ENCODE data around the gene MSLN.

MSLN gene

DNA sequence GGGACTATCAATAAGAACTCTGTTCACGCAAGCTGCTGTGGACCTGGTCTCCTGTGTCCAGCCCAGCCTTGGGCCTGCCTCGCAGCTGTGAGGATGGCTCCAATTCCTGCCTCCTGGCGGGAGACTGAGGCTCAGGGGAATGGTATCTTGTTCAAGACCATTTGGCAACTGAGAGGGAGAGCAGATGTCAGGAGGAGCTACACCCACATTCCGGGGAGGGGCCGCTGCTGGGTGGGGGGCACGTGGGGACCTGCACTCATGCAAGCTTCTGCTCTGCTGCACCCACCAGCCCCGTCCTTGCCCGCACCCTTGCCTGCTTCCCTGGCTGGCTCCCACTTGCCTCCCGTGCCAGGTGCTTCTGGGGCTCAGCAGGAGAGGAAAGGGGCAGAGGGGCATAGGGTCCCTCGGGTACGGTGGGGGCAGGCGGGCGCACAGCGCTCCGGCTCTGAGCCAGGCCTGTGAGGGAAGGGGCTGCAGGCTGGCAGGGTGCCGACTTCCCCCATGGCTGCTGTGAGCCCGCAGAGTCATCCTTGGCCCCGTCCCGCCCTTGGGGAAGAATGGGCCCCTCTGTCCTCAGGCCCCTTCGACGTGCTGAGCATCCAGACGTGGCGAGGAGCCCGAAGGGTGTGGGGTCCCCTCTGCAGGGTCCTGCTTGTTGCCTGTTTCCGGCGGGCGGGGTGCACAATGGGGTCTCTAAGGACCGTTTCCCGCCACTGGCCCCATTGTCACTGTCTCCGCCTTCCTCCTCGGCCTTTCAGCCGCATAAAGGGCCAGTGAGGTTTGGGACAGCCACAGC, 42.9 kb upstream of the MSLN start:
- 76% methylated on average over 32 of the region's 32 CpGs for WGBS
- Histone ChIP-seq H3K4me1 (ENCODE audit: insufficient read depth, low read length) (peaks cover 18% of the 10 kb centered on the region; the same call in 1 of the 2 replicates), H3K4me3 (ENCODE audit: low read length) (no peak overlapping the region), H3K27ac (ENCODE audit: low read depth, low read length) (no peak overlapping the region), H3K9ac (ENCODE audit: low read depth, low read length) (no peak overlapping the region), H3K9me3 (ENCODE audit: insufficient read depth, low read depth, low read length) (no peaks in the 10 kb centered on the region), H3K27me3 (ENCODE audit: insufficient read depth, low read length) (peaks cover 36% of the 10 kb centered on the region), H3K36me3 (ENCODE audit: insufficient read depth, low read length) (no peaks in the 10 kb centered on the region)

DNA sequence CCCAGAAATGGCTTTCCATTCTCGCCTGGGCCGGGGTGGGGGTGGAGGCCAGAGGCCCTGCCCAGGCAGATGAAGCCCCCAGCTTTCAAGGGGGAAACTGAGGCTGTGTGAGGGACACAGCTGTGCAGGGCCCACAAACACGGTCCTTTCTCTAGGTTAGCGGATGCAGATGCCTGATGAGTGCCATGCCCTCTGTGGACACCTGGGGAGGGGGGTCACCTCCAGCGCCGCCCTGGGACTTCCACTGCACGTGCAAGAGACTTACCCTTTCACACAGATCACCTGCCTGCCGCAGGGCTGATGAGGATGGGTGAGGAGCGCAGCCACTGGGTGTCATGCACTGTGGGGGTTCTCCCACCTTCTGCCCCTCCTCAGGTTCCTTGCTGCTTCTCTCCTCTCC, 42.1 kb upstream of the MSLN start:
- 92% methylated on average over 9 of the region's 9 CpGs for WGBS
- no peaks in the 10 kb centered on the region for H3K9me3 ChIP-seq (ENCODE audit: insufficient read depth, low read depth, low read length)
- no peak overlapping the region for H3K4me3 ChIP-seq (ENCODE audit: low read length)
- no peak overlapping the region for H3K27ac ChIP-seq (ENCODE audit: low read depth, low read length)
- H3K4me1 ChIP-seq (ENCODE audit: insufficient read depth, low read length), result peaks cover 18% of the 10 kb centered on the region; the same call in 1 of the 2 replicates
- peaks cover 36% of the 10 kb centered on the region for H3K27me3 ChIP-seq (ENCODE audit: insufficient read depth, low read length)
- peaks cover 4% of the 10 kb centered on the region; the same call in 1 of the 2 replicates for H3K36me3 ChIP-seq (ENCODE audit: insufficient read depth, low read length)
- H3K9ac ChIP-seq (ENCODE audit: low read depth, low read length), result no peak overlapping the region

DNA sequence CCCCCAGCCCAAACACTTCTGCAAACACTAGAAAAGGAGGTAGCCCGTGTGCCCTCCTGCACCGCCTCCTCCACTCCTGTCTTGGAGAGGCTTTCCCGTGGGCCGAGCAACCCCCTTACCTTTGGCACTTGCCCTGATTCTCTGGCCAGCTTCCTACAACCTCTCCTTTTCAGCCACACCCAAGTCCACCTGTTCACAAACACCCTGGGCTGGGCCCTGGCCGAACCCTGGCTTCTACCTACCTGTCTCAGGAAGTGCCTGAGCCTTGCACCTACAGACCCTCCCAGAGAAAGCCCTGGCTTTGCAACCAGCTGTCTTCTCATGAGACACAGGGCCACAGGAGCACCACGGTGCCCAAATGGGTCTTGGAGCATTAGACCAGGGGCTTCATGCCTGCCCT, 41.6 kb upstream of the MSLN start:
- no peak overlapping the region for H3K27ac ChIP-seq (ENCODE audit: low read depth, low read length)
- H3K9ac ChIP-seq (ENCODE audit: low read depth, low read length), result no peak overlapping the region
- peaks cover 18% of the 10 kb centered on the region; the same call in 1 of the 2 replicates for H3K4me1 ChIP-seq (ENCODE audit: insufficient read depth, low read length)
- H3K36me3 ChIP-seq (ENCODE audit: insufficient read depth, low read length), result peaks cover 5% of the 10 kb centered on the region; the same call in 1 of the 2 replicates
- H3K9me3 ChIP-seq (ENCODE audit: insufficient read depth, low read depth, low read length), result no peaks in the 10 kb centered on the region
- H3K4me3 ChIP-seq (ENCODE audit: low read length), result no peak overlapping the region
- peaks cover 31% of the 10 kb centered on the region for H3K27me3 ChIP-seq (ENCODE audit: insufficient read depth, low read length)
- WGBS, result 92% methylated on average over 6 of the region's 6 CpGs

DNA sequence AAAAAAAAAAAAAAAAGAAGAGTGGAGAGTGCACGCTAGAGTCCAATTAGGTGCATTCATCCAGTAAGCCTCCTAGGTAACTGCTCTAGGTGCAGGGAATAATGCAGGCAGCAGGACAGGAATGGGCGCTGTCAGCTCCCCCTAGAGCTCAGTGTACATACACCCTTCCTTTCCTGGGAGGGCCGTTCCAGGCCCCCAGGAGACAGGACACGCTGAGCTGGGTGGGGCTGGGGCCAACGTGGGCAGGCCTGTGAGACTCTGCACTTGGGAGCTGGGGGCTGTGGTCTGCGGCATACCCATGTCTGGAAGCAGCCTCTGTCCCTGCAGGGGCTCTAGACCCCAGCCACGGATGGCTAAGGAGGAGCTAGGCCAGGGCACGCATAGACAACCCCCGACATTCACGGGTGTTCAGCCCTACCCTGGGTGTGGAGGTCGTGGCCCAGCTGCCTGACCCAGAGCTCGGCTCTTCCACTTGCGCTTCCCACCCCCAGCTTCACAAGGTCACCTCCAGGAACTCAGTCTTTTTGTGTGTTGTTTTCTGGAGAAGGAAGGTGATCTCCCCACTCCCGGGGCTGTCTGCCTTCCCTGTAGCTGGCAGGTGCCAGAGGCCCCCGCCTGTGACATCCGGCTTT, 40.6 kb upstream of the MSLN start:
- H3K9me3 ChIP-seq (ENCODE audit: insufficient read depth, low read depth, low read length), result no peaks in the 10 kb centered on the region
- WGBS, result 25% methylated on average over 16 of the region's 16 CpGs
- no peak overlapping the region for H3K27ac ChIP-seq (ENCODE audit: low read depth, low read length)
- peaks cover 18% of the 10 kb centered on the region; the same call in 1 of the 2 replicates for H3K4me1 ChIP-seq (ENCODE audit: insufficient read depth, low read length)
- peaks cover 23% of the 10 kb centered on the region for H3K27me3 ChIP-seq (ENCODE audit: insufficient read depth, low read length)
- H3K9ac ChIP-seq (ENCODE audit: low read depth, low read length), result peak overlapping the region; percentile 94; the same call in 1 of the 2 replicates
- H3K4me3 ChIP-seq (ENCODE audit: low read length), result peak overlapping the region; percentile 93
- peaks cover 5% of the 10 kb centered on the region; the same call in 1 of the 2 replicates for H3K36me3 ChIP-seq (ENCODE audit: insufficient read depth, low read length)

DNA sequence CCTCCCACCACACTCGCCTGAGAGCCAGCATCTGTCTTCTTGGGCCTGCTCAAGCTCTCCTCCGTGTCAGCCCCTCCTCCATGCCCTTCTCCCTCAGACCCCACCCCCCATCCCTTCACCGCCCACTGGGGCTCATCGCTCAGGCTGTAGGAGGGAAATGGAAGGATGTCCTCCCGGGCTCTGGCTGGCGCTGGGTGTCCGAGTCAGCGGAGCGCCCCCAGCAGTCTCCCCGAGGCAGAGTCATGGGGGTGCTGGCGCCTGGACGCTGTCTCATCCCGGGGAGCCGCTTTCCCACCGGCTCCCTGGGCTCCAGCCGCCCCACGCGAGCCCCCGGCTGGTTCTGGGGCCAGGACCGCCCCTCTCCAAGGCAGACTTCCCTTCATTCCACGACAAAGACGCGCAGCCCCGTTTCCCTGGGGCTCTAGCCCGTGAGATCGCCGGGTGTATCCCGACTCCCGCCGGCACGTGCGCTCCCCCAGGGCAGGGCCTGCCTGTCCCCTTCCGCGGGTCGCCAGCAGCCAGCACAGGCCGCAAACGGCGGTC, 40.0 kb upstream of the MSLN start:
- Histone ChIP-seq H3K9me3 (ENCODE audit: insufficient read depth, low read depth, low read length) (no peaks in the 10 kb centered on the region), H3K4me1 (ENCODE audit: insufficient read depth, low read length) (peaks cover 18% of the 10 kb centered on the region; the same call in 1 of the 2 replicates), H3K4me3 (ENCODE audit: low read length) (peak overlapping the region; percentile 93), H3K9ac (ENCODE audit: low read depth, low read length) (peak overlapping the region; percentile 94), H3K27me3 (ENCODE audit: insufficient read depth, low read length) (peaks cover 23% of the 10 kb centered on the region), H3K27ac (ENCODE audit: low read depth, low read length) (peak overlapping the region; percentile 94), H3K36me3 (ENCODE audit: insufficient read depth, low read length) (peaks cover 5% of the 10 kb centered on the region; the same call in 1 of the 2 replicates)
- WGBS, result under 1% methylated on average over 36 of the region's 38 CpGs

DNA sequence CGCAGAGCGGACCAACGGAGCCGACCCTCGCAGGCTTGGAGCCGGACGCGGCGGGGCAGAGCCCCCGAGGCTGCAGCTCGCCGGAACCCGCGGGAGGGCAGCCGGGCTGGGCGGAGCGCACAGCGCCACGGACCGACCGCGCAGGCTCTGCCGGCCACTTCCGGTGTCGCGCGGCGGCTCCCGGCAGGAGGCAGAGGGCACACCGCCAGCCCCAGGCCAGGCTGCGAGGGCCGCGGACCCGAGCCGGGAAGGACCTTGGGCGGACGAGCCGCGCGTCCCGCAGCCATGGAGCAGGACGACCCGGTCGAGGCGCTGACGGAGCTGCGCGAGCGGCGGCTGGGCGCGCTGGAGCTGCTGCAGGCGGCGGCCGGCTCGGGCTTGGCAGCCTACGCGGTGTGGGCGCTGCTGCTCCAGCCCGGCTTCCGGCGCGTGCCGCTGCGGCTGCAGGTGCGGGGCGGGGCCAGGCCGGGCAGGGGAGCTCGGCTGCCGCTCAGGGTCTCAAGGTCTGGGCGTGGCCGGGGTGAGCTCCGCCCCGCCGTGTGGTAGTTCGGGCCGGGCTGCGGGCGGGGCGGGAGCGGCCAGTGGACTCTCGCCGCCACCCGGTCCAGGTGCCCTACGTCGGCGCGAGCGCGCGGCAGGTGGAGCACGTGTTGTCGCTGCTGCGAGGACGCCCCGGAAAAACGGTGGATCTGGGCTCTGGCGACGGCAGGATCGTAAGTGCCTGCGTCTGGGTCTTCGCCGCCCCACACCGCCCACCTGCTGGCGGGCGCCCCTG, 39.4 kb upstream of the MSLN start, which contains the start of gene ANTKMT:
TSS of gene ANTKMT (plus strand) at position 157 of the 775 bp plus-strand sequence. CDS start at position 286, 129 bp downstream.
- peaks cover 23% of the 10 kb centered on the region for H3K27me3 ChIP-seq (ENCODE audit: insufficient read depth, low read length)
- 9% methylated on average over 106 of the region's 106 CpGs for WGBS
- peaks cover 14% of the 10 kb centered on the region; the same call in 1 of the 2 replicates for H3K4me1 ChIP-seq (ENCODE audit: insufficient read depth, low read length)
- H3K27ac ChIP-seq (ENCODE audit: low read depth, low read length), result peak within 1 kb of the TSS; percentile 94
- peak within 1 kb of the TSS; percentile 93 for H3K4me3 ChIP-seq (ENCODE audit: low read length)
- no peaks in the 10 kb centered on the region for H3K9me3 ChIP-seq (ENCODE audit: insufficient read depth, low read depth, low read length)
- peaks cover 5% of the 10 kb centered on the region; the same call in 1 of the 2 replicates for H3K36me3 ChIP-seq (ENCODE audit: insufficient read depth, low read length)
- H3K9ac ChIP-seq (ENCODE audit: low read depth, low read length), result peak within 1 kb of the TSS; percentile 94

DNA sequence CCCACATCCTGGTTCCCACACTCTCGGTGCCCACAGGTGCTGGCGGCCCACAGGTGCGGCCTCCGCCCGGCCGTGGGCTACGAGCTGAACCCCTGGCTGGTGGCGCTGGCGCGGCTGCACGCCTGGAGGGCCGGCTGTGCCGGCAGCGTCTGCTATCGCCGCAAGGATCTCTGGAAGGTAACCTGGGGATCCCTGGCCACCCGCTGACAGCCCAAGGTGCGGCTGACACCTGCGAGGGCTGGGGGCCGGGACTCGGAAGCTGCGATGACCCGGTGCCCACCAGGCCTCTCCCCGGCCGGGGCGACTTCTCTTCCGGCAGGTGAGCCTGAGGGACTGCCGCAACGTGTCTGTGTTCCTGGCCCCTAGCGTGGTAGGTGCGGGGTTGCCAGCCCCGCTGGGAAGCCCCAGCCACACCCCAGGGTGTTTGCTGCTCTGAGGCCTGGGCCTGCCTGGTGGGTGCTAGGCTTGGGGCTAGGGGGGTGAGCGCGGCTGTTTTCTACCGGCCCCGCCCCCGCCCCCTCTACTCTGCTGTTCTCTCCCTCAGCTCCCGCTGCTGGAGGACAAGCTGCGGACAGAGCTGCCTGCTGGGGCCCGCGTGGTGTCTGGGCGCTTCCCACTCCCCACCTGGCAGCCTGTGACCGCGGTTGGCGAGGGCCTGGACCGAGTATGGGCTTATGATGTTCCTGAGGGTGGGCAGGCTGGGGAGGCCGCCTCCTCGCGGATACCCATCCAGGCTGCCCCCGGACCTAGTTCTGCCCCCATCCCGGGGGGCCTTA, 38.6 kb upstream of the MSLN start:
- H3K27ac ChIP-seq (ENCODE audit: low read depth, low read length), result no peak overlapping the region
- no peak overlapping the region; the same call in 1 of the 2 replicates for H3K9ac ChIP-seq (ENCODE audit: low read depth, low read length)
- H3K27me3 ChIP-seq (ENCODE audit: insufficient read depth, low read length), result peaks cover 20% of the 10 kb centered on the region
- H3K9me3 ChIP-seq (ENCODE audit: insufficient read depth, low read depth, low read length), result no peaks in the 10 kb centered on the region
- H3K4me1 ChIP-seq (ENCODE audit: insufficient read depth, low read length), result peaks cover 6% of the 10 kb centered on the region; the same call in 1 of the 2 replicates
- 91% methylated on average over 51 of the region's 51 CpGs for WGBS
- H3K4me3 ChIP-seq (ENCODE audit: low read length), result peak overlapping the region; percentile 93
- peaks cover 5% of the 10 kb centered on the region; the same call in 1 of the 2 replicates for H3K36me3 ChIP-seq (ENCODE audit: insufficient read depth, low read length)

DNA sequence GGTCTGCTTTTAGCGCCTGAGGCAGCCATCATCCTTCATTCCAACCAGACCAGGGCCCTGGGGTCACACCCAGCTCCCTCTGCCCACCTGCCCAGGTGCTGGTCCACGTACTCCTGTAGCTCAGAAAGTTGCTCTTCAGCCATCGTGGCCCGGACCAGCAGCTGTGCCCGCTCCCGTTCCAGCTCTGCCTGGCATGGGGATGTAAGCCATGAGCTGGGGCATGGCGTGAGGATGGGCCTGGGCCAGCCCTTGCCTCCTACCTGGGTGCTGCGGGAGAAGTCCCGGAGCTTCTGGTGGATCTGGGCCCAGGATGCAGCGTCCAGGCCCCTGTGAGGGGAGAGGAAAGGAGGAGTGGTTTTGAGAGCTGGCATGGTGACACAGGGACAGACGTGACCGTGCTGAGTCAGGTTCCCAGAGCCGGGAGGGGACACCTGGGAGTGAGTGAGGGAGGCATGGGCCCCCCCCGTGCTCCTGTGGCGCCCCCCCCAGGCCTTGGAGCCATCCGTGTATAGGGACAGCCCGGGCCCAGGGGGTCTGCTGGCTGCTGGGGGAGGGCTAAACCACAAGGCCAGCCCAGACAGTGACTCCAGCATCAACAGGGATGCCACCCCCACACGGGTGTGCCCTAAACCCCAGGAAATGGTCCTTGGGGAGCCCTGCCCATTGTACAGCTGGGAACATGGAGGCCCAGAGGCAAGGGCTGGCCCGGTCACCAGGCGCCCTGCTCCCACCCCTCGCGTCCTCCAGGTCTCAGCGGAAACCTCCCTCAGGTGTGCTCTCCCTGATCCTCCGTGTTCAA, 37.5 kb upstream of the MSLN start:
- 93% methylated on average over 24 of the region's 24 CpGs for WGBS
- H3K4me1 ChIP-seq (ENCODE audit: insufficient read depth, low read length), result peaks cover 6% of the 10 kb centered on the region; the same call in 1 of the 2 replicates
- H3K36me3 ChIP-seq (ENCODE audit: insufficient read depth, low read length), result peaks cover 5% of the 10 kb centered on the region; the same call in 1 of the 2 replicates
- peaks cover 26% of the 10 kb centered on the region for H3K27me3 ChIP-seq (ENCODE audit: insufficient read depth, low read length)
- H3K4me3 ChIP-seq (ENCODE audit: low read length), result no peak overlapping the region
- no peak overlapping the region for H3K9ac ChIP-seq (ENCODE audit: low read depth, low read length)
- no peaks in the 10 kb centered on the region for H3K9me3 ChIP-seq (ENCODE audit: insufficient read depth, low read depth, low read length)
- H3K27ac ChIP-seq (ENCODE audit: low read depth, low read length), result no peak overlapping the region

DNA sequence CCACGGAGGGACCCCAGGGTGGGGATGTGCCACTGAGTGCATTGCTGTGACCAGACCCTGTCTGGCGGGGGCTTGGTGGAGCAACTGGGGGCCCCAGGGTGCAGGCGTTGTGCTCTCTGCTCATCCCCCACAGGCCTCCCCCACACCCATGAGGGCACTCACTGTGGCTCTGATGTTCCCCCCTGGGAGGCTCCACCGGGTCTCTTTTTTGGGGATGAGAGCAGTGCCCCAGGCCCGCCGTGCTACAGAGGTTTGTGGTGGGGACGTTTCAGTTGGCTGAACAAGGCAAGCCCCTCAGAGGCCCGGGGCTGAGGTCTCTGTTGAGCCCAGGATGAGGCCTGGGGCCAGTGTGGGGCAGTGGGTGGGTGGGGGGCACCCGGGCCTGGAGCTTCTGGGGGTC, 36.8 kb upstream of the MSLN start:
- Histone ChIP-seq H3K9ac (ENCODE audit: low read depth, low read length) (no peak overlapping the region), H3K4me3 (ENCODE audit: low read length) (no peak overlapping the region), H3K9me3 (ENCODE audit: insufficient read depth, low read depth, low read length) (no peaks in the 10 kb centered on the region), H3K4me1 (ENCODE audit: insufficient read depth, low read length) (peaks cover 6% of the 10 kb centered on the region; the same call in 1 of the 2 replicates), H3K27me3 (ENCODE audit: insufficient read depth, low read length) (peaks cover 24% of the 10 kb centered on the region), H3K36me3 (ENCODE audit: insufficient read depth, low read length) (peaks cover 5% of the 10 kb centered on the region; the same call in 1 of the 2 replicates), H3K27ac (ENCODE audit: low read depth, low read length) (no peak overlapping the region)
- 93% methylated on average over 9 of the region's 9 CpGs for WGBS
